Kasumi-1 (cell line): ENCODE data around the gene RRP15.

ENCODE experiments used
- DNase-seq, 2 experiments: peaks; one replicate each; lab custom pipeline; 2025; lab: John Stamatoyannopoulos, UW

The RRP15 gene

DNA sequence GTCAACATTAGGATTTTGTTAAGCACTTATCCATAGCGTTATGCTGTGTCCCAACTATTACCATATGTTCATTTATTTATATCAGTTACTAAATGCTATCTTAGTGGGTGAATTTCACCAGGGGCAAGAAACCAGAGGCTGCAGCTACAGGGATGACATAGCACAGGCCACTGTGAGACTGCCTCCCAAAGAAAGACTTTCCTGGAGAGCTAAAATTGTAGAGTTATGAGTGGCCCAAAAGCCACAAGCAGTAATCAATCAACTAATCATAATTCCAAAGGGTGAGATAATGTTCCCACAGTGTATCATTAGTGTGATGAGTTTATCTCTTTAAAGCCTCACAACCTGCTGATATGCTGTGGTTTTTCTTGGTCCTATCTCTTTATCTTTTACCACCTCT is 56.2 kb downstream of the RRP15 start:
- no peak for DNase-seq

DNA sequence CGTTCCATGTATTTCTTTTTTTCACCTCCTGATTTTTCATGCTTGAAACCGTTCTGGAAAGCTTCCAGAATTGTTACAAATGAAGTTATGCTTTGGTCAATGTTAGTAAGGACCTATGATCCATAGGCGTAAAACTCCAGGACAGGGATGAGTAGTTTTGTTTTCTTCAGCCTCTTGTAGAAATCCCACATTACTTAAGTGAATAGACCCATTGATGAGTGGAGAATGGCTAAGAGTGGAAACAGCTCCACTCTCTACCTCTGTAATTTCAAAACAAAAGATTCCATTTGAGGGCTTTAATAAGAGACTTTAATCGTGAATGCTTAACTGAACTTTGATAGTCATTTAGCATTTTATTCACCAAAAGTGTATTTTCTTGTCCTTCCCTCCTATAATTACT is 57.0 kb downstream of the RRP15 start:
- DNase-seq, result no peak

DNA sequence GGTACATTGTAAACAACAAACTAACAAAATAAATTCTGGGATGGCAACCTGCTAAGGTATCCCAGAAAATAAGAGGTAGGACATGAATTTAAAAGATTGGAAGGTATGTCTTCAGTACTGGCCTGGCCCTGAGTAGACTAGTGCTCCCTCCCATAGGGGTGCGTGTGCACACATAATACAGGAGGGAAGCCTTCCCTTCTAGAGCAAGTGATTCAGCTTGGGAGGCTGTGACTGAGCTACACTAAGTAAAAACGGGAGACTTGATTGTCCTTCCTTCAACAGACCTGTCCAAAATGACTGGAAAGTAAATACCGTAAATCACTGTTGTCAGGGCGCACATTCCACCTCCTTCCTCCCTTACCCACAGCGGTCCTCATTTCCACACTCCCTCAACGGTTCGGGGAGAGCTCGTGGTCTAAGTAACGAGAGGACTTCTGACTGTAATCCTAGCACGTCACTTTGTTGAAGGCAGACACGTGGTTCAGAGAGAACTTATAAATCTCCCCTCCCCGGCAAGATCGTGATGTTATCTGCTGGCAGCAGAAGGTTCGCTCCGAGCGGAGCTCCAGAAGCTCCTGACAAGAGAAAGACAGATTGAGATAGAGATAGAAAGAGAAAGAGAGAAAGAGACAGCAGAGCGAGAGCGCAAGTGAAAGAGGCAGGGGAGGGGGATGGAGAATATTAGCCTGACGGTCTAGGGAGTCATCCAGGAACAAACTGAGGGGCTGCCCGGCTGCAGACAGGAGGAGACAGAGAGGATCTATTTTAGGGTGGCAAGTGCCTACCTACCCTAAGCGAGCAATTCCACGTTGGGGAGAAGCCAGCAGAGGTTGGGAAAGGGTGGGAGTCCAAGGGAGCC is 60.0 kb downstream of the RRP15 start, which contains the start of gene TGFB2:
TSS of gene TGFB2 (plus strand) at position 523 of the 859 bp plus-strand sequence. CDS start 1,366 bp downstream, outside the sequence.
- DNase-seq, result peak; percentile 39 to 43

- peak; percentile 39 to 58 for DNase-seq
Observed at GRCh38 chr1:218345673-218346390, 60.7 kb downstream of the RRP15 start.

DNA sequence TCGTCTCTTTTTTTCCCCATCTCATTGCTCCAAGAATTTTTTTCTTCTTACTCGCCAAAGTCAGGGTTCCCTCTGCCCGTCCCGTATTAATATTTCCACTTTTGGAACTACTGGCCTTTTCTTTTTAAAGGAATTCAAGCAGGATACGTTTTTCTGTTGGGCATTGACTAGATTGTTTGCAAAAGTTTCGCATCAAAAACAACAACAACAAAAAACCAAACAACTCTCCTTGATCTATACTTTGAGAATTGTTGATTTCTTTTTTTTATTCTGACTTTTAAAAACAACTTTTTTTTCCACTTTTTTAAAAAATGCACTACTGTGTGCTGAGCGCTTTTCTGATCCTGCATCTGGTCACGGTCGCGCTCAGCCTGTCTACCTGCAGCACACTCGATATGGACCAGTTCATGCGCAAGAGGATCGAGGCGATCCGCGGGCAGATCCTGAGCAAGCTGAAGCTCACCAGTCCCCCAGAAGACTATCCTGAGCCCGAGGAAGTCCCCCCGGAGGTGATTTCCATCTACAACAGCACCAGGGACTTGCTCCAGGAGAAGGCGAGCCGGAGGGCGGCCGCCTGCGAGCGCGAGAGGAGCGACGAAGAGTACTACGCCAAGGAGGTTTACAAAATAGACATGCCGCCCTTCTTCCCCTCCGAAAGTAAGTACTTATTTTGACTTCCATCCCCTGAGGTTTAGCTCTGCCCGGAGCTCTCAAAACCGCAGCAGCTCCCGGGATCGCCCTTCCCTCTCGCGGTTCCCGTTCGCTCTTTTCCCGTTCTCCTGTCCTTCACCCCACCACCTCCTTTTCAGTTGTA is 61.5 kb downstream of the RRP15 start:
- peak; percentile 28 to 43 for DNase-seq

DNA sequence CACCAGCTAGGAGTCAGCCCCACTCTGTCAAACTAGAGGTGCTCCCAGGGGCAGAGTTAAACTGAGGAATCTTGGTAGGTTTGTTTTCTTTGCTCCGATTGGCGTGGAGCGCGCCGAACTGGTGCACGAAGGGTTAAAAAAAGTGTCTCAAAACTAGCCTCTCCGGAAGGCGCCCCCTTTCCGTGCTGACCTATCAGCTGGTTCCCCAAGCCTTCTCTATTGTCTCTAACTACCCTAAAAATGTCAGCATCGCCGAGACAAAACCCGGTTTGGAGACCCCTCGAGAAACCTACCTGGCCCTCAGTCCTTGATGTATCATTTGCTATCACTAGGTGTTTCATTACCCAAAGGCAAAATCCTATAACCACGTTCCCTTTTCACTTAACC is 62.2 kb downstream of the RRP15 start:
- no peak for DNase-seq

GRCh38 chr1:218347723-218348627 is 62.9 kb downstream of the RRP15 start:
- DNase-seq, result no peak

DNA sequence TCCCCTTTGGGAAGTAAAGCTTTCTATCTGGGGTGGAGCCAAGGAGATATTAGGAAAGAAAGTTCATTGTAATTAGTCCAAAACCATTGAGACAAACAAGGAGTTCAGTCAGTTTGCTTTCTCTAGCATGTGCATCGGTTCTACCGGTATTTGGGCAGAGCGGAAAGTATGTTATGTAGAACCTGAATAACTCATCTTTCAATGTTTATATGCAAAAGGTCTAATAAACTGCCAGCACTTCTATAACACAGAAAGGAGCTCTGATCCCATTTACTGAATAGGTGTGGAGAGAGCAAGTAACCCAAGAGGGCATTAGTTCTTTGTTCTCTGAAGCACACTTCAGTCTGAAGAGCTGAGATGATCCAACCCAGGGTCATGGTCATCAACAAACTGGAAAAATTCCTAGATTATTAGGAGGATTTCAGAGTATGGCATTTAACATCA is 63.6 kb downstream of the RRP15 start:
- DNase-seq, result no peak

DNA sequence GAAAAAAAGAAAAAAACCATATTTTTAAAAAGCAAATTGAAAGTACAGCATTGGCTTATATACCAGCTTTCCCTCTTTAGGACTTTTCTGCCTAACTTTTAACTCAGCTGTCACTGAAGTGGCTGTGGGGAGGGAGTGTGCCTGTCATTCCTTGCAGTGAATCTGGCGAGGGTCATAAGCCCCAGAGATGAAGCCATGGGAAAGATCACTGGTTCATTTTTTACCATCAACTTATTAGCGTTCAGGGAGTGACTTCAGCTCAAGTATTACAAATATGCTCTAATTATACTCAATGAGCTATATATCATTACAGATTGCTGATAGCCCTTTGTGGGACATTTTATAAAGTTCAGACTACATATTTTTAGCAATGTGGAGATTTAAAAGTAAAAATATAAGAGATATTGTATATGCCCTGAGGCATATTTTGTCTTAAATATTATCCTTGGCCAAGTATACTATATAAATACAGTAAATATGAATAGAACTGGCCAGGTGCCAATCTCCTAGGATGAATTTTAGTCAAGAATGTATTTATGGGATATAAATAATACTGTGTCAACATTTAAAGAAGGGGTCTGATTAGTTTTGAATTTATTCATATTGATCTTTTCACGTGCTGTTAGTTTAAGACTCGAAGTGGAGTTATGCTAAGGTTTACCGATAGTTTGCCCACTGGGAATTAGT is 64.4 kb downstream of the RRP15 start:
- DNase-seq, result no peak

GRCh38 chr1:218350035-218350525 is 65.0 kb downstream of the RRP15 start:
- DNase-seq, result peak in 1 of 2 experiments; percentile 7

- DNase-seq, result no peak
Observed at GRCh38 chr1:218350801-218351266, 65.7 kb downstream of the RRP15 start.

DNA sequence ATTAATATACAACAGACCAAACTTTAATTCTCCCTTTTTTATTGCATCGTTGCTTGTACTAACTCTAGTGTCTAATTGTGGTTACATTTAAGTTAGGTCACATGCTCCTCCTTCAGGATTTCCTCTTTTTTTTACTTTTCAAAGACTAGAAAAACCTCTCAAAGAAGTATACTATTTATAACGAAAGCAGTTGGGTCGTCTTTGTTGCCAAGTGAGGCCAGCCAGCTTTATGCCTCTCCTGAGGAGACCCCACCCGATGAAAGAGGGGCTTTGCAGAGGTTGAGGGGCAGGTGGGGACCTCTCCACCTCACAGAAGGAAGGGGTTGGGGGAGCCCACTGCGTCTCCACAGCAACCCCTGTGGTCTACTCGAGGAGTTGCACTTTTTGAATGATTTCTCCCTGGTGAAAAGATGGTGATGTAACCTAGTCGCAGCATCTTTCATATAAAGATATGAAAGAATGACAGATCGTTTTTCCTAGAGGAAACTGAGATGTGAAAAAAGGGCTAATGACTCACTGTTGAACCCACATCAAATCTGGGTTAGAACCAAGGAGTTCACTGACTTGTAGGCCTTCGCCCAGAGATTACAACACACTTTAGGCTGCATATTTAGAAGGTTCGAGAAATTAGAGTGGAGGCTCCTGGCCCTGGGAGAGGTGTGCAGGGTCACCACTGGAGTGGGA is 66.4 kb downstream of the RRP15 start:
- peak; percentile 78 to 81 for DNase-seq

DNA sequence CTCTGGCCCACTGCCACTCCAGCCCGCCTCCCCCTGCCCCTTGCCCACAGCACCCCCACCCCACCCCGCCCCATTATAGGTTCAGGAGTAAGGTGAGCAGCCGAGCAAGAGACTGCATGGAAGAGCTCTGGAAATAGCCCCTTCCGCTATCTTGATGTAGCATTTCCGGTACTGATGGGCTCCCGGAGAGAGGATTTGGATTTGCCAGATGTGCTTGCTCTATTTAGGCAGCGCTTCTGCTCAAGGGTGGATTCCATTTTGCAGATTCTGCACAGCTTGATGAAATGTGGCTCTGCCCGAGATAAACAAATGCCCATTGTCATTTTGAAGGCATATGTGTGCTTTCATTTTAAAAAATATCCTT is 67.0 kb downstream of the RRP15 start:
- DNase-seq, result no peak

GRCh38 chr1:218353656-218354055 is 68.6 kb downstream of the RRP15 start:
- DNase-seq, result no peak

DNA sequence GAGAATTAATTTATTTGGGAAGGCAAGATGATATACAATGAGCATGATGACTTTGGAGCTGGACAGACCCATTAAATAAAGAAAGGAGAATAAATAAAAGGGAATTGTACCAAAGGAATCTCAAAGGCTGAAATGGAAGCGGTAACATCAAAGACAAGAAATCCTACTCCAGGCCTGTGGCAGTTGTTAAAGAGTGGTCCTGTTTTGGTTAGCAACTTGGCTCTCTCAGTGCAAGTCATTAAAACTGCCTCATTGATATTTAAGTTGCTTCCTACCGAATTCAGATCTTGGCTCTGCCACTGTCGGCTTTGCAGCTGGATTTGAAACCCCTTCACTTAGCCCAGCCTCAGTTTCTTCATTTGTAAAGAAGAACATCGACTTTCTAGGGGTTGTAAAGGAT is 70.2 kb downstream of the RRP15 start:
- no peak for DNase-seq

GRCh38 chr1:218357211-218357892 is 72.3 kb downstream of the RRP15 start:
- DNase-seq, result peak; percentile 18

- no peak for DNase-seq
Observed at GRCh38 chr1:218357893-218358232, 72.8 kb downstream of the RRP15 start.

GRCh38 chr1:218361298-218362065 is 76.4 kb downstream of the RRP15 start:
- peak; percentile 46 to 54 for DNase-seq
